Heart left ventricle (tissue), 16 donors: Measurements from ENCODE around the gene KIDINS220. TPM values are rescaled to one million over a fixed set of nuclear protein-coding genes. Genes with fewer than 3 reads are reported as not detected.

ENCODE experiments used
- ATAC-seq, 4 donors: fragments of 200-7000 bp; cut with Tn5 transposase; one replicate each; pipeline ENCODE4 v1.9.1; 2020 to 2022; ENCODE audit warnings: moderate library complexity in 4 of 4, mild to moderate bottlenecking in 3 of 4, moderate number of reproducible peaks in 1 of 4
- DNase-seq, 5 donors: peaks; one replicate each; pipeline ENCODE4 v3.0.0-alpha.2; 2020
- H3K27ac ChIP-seq, 12 donors: fragments of 200-600 bp; sonication (generic) in 4 of 12; one replicate each; pipeline versions ENCODE4 v1.5.0 to v1.8.0; 2016 to 2022; ENCODE audit warnings: mild to moderate bottlenecking in 2 of 12
- H3K27me3 ChIP-seq, 9 donors: fragments of 200-600 bp; sonication (generic) in 2 of 9; one replicate each; pipeline versions ENCODE4 v1.5.1 to v1.8.0; 2016 to 2022; ENCODE audit warnings: mild to moderate bottlenecking in 3 of 9
- H3K36me3 ChIP-seq, 9 donors: fragments of 200-600 bp; sonication (generic) in 2 of 9; one replicate each; pipeline versions ENCODE4 v1.5.0 to v1.8.0; 2018 to 2022; ENCODE audit warnings: mild to moderate bottlenecking in 2 of 9
- H3K4me1 ChIP-seq, 12 donors: fragments of 200-600 bp; sonication (generic) in 4 of 12; one replicate each; pipeline versions ENCODE4 v1.5.0 to v1.8.0; 2016 to 2022; ENCODE audit warnings: mild to moderate bottlenecking in 3 of 12
- H3K4me3 ChIP-seq, 12 donors: fragments of 200-600 bp; sonication (generic) in 4 of 12; one replicate each; pipeline versions ENCODE4 v1.5.0 to v1.8.0; 2017 to 2022; ENCODE audit warnings: mild to moderate bottlenecking in 9 of 12, moderate library complexity in 4 of 12
- H3K9me3 ChIP-seq, 12 donors: fragments of 200-600 bp; sonication (generic) in 4 of 12; one replicate each; pipeline versions ENCODE4 v1.5.0 to v1.8.0; 2016 to 2022; ENCODE audit warnings: mild to moderate bottlenecking in 1 of 12
- POLR2A ChIP-seq, 2 donors: fragments of 450-650 bp; IDR thresholded peaks; one replicate each; pipeline ENCODE4 v1.6.1; 2017; ENCODE audit warnings: antibody characterized with exemption in 2 of 2, mild to moderate bottlenecking in 2 of 2, moderate library complexity in 2 of 2
- WGBS, 4 donors: extraction: QIAGEN DNeasy Blood & Tissue Kit in 2 of 4; methylation state at CpG; one replicate each; pipeline versions ENCODE4 v1.1.5 to v1.1.7; 2013 to 2018; 5-methylcytosine and 5-hydroxymethylcytosine counted together
- intact Hi-C, 10 donors: fragments of 100-400 bp; cut with DNase I; formaldehyde crosslinking; loops; one replicate each; pipeline versions ENCODE4 v1.11.1 to v1.14.2; 2022
- polyA plus RNA-seq, 2 donors: library from polyadenylated mRNA; stranded (reverse); fragments of 200-250 nt; gene quantifications; one replicate each; pipeline ENCODE4 v1.2.3, GENCODE V29; 2013
- total RNA-seq, 9 donors: library from RNA; depleted of rRNA in 2 of 9; stranded (reverse); fragments of >200 nt in 2 of 9; fragmentation: NEBNext Ultra II Directional in 3 of 9; extraction: Animal tissue kit (Norgen Biotek cat#: 25700) in 3 of 9; gene quantifications; one replicate each; pipeline versions ENCODE4 v1.1.0 to v1.2.4, GENCODE V29; 2016 to 2023
- TF ChIP-seq, protein P1 (sequence below), 12 donors: fragments of 200-600 bp; sonication (generic) in 4 of 12; IDR thresholded peaks; one replicate each; pipeline versions ENCODE4 v1.5.0 to v1.8.0; 2018 to 2022; ENCODE audit warnings: antibody characterized with exemption in 12 of 12, mild to moderate bottlenecking in 5 of 12
- donor health status: ischemic (EF 13 %, LVEDD 7.1; RV severe dilation, severe dysfunction).
- donor health status: healthy with polysubstance abuse.
- donor health status: DM: no; HTN: yes; CAD: no.
- donor health status: DM: no; HTN: no; CAD: no.
- donor health status: ischemic (EF 25% LVEDD 6.9; RV normal size, moderate dysfunction).
- donor health status: ischemic (EF 25% LVEDD 5.7; RV mildly dilated, moderate dysfunction).
- donor health status: healthy.
- donor health status: DM: yes; HTN: yes; CAD: no.
- donor health status: ischemic (EF 35%, LVEDD 5.7; RV mildly dilated, moderate dysfunction).
- donor health status: nonischemic (EF 11% LVEDD 7.7; RV severe dilation, severe dysfunction).
- donor health status: DM: yes; HTN: yes; CAD: no.
- donor health status: PGD.
- donor health status: ischemic (EF 29% LVEDD 5.4; RV normal size, mild dysfunction).
- donor health status: nonischemic (EF 23%, LVEDD 6.1; RV moderate dilation, normal function).

Gene KIDINS220
- total and polyA plus RNA-seq, 11 donors: 22.7 to 108 (median 74.5) TPM

DNA sequence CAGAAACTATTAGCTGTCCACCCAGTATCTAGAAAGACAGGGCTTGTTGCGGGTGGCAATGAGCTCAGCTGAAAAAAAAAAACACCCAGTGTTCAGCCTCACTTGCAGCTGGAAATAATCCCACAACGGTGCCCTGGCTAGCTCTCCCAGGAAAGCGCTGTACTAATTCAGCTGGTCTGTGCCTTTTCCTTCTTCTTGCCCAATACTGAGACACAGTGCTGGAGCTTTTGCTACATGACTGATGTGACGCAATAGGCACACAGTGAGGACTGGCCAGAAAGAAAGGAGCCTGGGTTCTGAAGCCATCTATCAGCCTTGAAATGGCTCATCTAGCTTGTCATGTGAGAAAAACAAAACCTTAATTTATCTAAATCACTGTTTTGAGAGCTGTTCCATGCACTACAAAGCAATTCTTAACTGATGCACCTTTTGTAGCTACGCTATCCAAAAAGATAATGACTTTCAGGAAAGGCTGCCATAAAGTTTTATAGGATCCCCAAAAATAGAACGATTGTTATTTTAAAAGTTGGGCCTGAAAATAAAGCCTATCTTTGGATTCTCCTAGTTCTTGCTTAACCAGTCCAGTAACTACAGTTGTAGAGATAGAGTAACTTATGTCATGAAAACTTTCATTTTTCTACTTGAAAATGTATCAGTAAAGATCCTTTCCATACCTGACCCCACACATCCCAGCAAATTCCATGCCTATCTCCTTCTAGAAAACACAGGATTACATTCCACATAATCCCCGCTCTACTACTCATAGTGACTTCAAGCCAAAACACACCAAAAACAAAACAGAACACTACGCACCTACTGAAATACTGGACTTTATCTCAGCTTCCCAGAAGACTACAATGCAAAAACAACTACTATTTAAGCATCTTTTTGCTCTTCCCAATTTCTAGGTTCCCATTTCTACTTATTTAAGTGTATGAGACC lies 15.9 kb downstream of the KIDINS220 start:
- peak overlapping the region in 11 of 12 donors; percentile 17 to 78 (median 60) for H3K27ac ChIP-seq
- no peak for TF ChIP-seq POLR2A (IDR thresholded peaks at IDR 0.05)
- TF ChIP-seq, protein P1, sequence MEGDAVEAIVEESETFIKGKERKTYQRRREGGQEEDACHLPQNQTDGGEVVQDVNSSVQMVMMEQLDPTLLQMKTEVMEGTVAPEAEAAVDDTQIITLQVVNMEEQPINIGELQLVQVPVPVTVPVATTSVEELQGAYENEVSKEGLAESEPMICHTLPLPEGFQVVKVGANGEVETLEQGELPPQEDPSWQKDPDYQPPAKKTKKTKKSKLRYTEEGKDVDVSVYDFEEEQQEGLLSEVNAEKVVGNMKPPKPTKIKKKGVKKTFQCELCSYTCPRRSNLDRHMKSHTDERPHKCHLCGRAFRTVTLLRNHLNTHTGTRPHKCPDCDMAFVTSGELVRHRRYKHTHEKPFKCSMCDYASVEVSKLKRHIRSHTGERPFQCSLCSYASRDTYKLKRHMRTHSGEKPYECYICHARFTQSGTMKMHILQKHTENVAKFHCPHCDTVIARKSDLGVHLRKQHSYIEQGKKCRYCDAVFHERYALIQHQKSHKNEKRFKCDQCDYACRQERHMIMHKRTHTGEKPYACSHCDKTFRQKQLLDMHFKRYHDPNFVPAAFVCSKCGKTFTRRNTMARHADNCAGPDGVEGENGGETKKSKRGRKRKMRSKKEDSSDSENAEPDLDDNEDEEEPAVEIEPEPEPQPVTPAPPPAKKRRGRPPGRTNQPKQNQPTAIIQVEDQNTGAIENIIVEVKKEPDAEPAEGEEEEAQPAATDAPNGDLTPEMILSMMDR (IDR thresholded peaks at IDR 0.05): no peak
- no peaks in the 10 kb centered on the region for H3K9me3 ChIP-seq
- intact Hi-C loops: no loop called here
- no peak overlapping the region for H3K4me3 ChIP-seq
- WGBS, 4 donors: 39 to 47% (median 44%) methylated on average over 8 of the region's 8 CpGs
- no peaks in the 10 kb centered on the region for H3K27me3 ChIP-seq
- peaks cover 0 to 37% (median 22%) of the 10 kb centered on the region in 12 donors for H3K4me1 ChIP-seq
- peaks cover 0 to 77% (median 46%) of the 10 kb centered on the region in 9 donors for H3K36me3 ChIP-seq
- DNase-seq (peak in 3 of 5 donors; percentile 23 to 63 (median 40)), ATAC-seq (peak; percentile 78 to 96 (median 86))

DNA sequence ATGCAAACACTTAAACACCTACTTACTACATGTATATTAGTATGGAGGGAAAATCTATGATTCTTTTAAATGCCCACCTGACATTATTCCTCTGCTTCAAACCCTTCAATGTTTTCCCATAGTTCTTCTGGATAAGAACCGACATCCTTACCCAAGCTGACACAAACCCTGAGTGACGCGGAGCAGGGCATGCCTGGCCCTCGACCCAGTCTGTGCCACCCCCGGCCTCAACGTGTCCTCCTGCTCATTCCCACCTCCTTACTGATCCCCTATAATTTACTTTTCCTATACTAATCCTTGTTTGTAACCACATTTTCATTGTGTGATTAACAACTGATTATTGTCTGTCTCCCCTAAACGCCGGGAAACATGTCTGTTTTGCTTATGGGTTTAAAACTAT lies 17.5 kb downstream of the KIDINS220 start:
- H3K36me3 ChIP-seq: peaks cover 0 to 77% (median 49%) of the 10 kb centered on the region in 9 donors
- H3K9me3 ChIP-seq: no peaks in the 10 kb centered on the region
- H3K27me3 ChIP-seq: no peaks in the 10 kb centered on the region
- TF ChIP-seq POLR2A (IDR thresholded peaks at IDR 0.05): no peak
- TF ChIP-seq, protein P1 (IDR thresholded peaks at IDR 0.05): no peak
- no peak overlapping the region for H3K4me3 ChIP-seq
- peaks cover 0 to 37% (median 22%) of the 10 kb centered on the region in 12 donors for H3K4me1 ChIP-seq
- DNase-seq: no peak
- ATAC-seq: peak in 2 of 4 donors; percentile 20 to 41
- 55 to 80% (median 73%) methylated on average over 8 of the region's 8 CpGs for WGBS, 4 donors
- peak overlapping the region in 11 of 12 donors; percentile 17 to 78 (median 60) for H3K27ac ChIP-seq
- intact Hi-C loops: no loop called here

DNA sequence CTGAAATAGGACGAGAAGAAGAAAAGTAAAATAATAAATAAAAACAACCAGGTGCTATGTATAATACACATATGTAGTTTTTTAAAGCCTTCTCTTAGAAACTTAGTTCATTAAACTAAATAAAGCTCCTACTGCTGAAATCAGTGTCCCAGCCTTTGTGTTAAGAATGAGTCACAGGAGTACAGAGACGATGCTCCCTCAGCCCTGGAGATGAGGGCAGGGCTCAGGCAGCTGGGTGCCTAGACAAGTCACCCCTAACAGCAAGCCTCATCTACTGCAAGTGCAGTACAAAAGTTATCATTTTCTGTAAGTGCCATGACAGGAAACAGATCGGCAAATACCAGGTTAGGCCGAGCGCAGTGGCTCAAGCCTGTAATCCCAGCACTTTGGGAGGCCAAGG lies 18.2 kb downstream of the KIDINS220 start:
- ATAC-seq: peak; percentile 39 to 74 (median 65)
- Histone ChIP-seq H3K27me3 (no peaks in the 10 kb centered on the region), H3K27ac (peak overlapping the region in 8 of 12 donors; percentile 4 to 78 (median 60)), H3K4me3 (no peak overlapping the region), H3K36me3 (peaks cover 0 to 77% (median 49%) of the 10 kb centered on the region in 9 donors), H3K4me1 (peaks cover 0 to 37% (median 22%) of the 10 kb centered on the region in 12 donors), H3K9me3 (no peaks in the 10 kb centered on the region)
- peak in 1 of 5 donors; percentile 37 for DNase-seq
- TF ChIP-seq POLR2A (IDR thresholded peaks at IDR 0.05): no peak
- TF ChIP-seq, protein P1 (IDR thresholded peaks at IDR 0.05): no peak
- 57 to 66% (median 63%) methylated on average over 5 of the region's 5 CpGs for WGBS, 4 donors
- intact Hi-C loops: no loop called here

DNA sequence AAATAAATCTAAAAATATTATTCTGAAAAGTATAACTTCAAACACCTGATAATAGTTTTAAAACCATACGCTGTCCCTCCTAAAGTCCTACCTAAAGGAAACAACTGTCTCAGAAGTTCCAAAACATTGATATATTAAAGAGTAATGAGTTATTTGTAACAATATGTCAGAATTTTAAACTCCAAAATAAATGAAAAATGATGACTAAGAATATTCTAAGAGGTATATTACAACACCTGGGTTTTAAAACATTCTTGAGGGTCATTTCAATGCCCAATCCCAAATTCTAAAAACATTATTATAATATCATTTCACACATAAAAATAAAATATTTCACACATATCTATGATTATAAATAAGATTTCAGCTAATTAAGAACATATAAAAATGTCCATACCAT lies 20.2 kb downstream of the KIDINS220 start:
- peaks cover 0 to 87% (median 67%) of the 10 kb centered on the region in 9 donors for H3K36me3 ChIP-seq
- no peak overlapping the region for H3K4me3 ChIP-seq
- intact Hi-C loops: no loop called here
- ATAC-seq (no peak), DNase-seq (no peak)
- peaks cover 0 to 32% (median 18%) of the 10 kb centered on the region in 12 donors for H3K4me1 ChIP-seq
- TF ChIP-seq, protein P1 (IDR thresholded peaks at IDR 0.05): no peak
- TF ChIP-seq POLR2A (IDR thresholded peaks at IDR 0.05): no peak
- 94 to 100% (median 97%) methylated on average over 1 of the region's 1 CpG for WGBS, 4 donors
- H3K27ac ChIP-seq: no peak overlapping the region
- no peaks in the 10 kb centered on the region for H3K27me3 ChIP-seq
- no peaks in the 10 kb centered on the region for H3K9me3 ChIP-seq
